ENCODE measurements around the gene FBXW9.

FBXW9 gene

DNA sequence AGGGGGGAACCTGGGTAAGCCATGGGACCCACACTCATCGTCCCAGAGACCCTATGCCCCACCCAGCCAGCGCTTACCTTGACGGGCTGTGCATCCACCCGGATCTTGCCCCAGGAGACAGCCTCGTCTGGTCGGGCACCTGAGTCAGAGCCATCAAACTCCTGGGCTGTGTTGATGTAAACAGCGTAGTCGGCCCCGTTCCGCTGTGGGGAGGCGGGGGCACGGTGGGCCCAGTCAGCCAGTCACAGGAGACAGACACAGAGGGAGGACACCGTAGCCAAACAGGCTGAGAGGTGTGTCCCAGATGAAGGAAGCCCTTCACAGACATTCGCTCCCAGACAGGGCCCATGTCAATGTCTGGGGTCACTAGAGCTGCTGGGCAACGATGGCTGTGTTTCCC, 20.5 kb downstream of the FBXW9 start:
- H3K36me3 ChIP-seq (ENCODE audit: low read length) = no peaks in the 10 kb centered on the region; the same call in 1 of the 2 replicates
- H3F3A ChIP-seq (ENCODE audit: insufficient read depth) = peaks cover 6% of the 10 kb centered on the region; the same call in 1 of the 2 replicates
- no peaks in the 10 kb centered on the region for H3K9me2 ChIP-seq (replicated peaks; ENCODE audit: insufficient read depth, low read length)
- H4K20me1 ChIP-seq (ENCODE audit: low read depth, low read length) = peaks cover 3% of the 10 kb centered on the region; the same call in 1 of the 2 replicates
- H2AFZ ChIP-seq (ENCODE audit: low read depth, low read length, severe bottlenecking) = no peak overlapping the region
- H3K4me2 ChIP-seq (ENCODE audit: low read depth, low read length, poor library complexity, severe bottlenecking) = no peak overlapping the region
- H3K27ac ChIP-seq (ENCODE audit: low read depth, low read length) = no peak overlapping the region
- no peak overlapping the region for H3K9ac ChIP-seq (ENCODE audit: low read length)
- H3K27me3 ChIP-seq (ENCODE audit: low read length) = no peaks in the 10 kb centered on the region
- H3K79me2 ChIP-seq (ENCODE audit: insufficient read depth, low read length) = peaks cover 15% of the 10 kb centered on the region
- no peaks in the 10 kb centered on the region for H3K9me3 ChIP-seq (ENCODE audit: insufficient read depth, low read length)
- TF ChIP-seq CTCF (IDR thresholded peaks at IDR 0.05; ENCODE audit: insufficient read depth, low read length, poor library complexity, severe bottlenecking) = no peak
- no peak for TF ChIP-seq EZH2phosphoT487 (conservative IDR thresholded peaks at IDR 0.05; ENCODE audit: low read length)
- H3K4me3 ChIP-seq (ENCODE audit: insufficient read depth, low read length, poor library complexity, severe bottlenecking) = no peak overlapping the region

DNA sequence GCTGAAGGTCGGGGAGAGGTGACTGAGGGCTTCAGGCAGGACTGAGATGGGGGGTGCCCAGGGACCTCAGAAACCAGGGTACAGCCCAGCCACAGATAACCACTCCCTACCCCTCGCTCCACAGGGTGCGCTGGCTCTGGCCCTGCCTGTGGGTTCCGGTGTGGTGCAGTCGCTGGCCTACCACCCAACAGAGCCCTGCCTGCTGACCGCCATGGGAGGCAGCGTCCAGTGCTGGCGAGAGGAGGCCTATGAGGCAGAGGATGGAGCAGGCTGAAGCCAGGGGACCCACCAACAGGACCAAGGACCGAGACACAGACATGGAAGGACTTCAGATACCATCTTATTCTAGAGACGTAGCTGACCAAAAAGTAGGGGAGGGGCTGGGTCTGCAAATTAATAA, 21.0 kb downstream of the FBXW9 start:
- Histone ChIP-seq H3K9me3 (ENCODE audit: insufficient read depth, low read length) (no peaks in the 10 kb centered on the region), H4K20me1 (ENCODE audit: low read depth, low read length) (peaks cover 3% of the 10 kb centered on the region; the same call in 1 of the 2 replicates), H3K9me2 (replicated peaks; ENCODE audit: insufficient read depth, low read length) (no peaks in the 10 kb centered on the region), H3K27me3 (ENCODE audit: low read length) (no peaks in the 10 kb centered on the region), H3K79me2 (ENCODE audit: insufficient read depth, low read length) (peaks cover 15% of the 10 kb centered on the region), H3F3A (ENCODE audit: insufficient read depth) (0 out of 2 replicates have a peak, but pooled peaks cover 5% of the 10 kb centered on the region), H3K9ac (ENCODE audit: low read length) (no peak overlapping the region), H3K4me3 (ENCODE audit: insufficient read depth, low read length, poor library complexity, severe bottlenecking) (no peak overlapping the region), H2AFZ (ENCODE audit: low read depth, low read length, severe bottlenecking) (no peak overlapping the region), H3K36me3 (ENCODE audit: low read length) (no peaks in the 10 kb centered on the region; the same call in 1 of the 2 replicates), H3K27ac (ENCODE audit: low read depth, low read length) (no peak overlapping the region), H3K4me2 (ENCODE audit: low read depth, low read length, poor library complexity, severe bottlenecking) (no peak overlapping the region)
- no peak for TF ChIP-seq CTCF (IDR thresholded peaks at IDR 0.05; ENCODE audit: insufficient read depth, low read length, poor library complexity, severe bottlenecking)
- TF ChIP-seq EZH2phosphoT487 (conservative IDR thresholded peaks at IDR 0.05; ENCODE audit: low read length) = no peak

DNA sequence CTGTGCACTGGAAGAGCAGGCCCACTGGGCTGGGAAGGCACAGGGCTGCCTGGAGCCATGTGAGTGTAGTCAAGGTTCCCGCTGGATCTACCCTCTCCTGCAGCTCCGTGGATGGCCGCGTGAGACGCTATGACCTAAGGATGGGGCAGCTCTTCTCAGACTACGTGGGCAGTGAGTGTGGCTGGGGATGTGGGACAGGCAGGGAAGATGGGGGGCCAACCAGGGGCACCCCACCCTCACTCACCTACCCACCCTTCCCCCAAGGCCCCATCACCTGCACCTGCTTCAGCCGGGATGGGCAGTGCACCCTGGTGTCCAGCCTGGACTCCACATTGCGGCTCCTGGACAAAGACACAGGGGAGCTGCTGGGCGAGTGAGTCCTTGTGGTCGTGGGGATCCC, 23.7 kb downstream of the FBXW9 start:
- Histone ChIP-seq H3K4me3 (ENCODE audit: insufficient read depth, low read length, poor library complexity, severe bottlenecking) (no peak overlapping the region), H3K4me2 (ENCODE audit: low read depth, low read length, poor library complexity, severe bottlenecking) (no peak overlapping the region), H3K9me3 (ENCODE audit: insufficient read depth, low read length) (no peaks in the 10 kb centered on the region), H3K27ac (ENCODE audit: low read depth, low read length) (no peak overlapping the region), H3K36me3 (ENCODE audit: low read length) (no peaks in the 10 kb centered on the region; the same call in 1 of the 2 replicates), H4K20me1 (ENCODE audit: low read depth, low read length) (peaks cover 3% of the 10 kb centered on the region; the same call in 1 of the 2 replicates), H2AFZ (ENCODE audit: low read depth, low read length, severe bottlenecking) (no peak overlapping the region), H3K9ac (ENCODE audit: low read length) (no peak overlapping the region), H3K79me2 (ENCODE audit: insufficient read depth, low read length) (peaks cover 21% of the 10 kb centered on the region), H3F3A (ENCODE audit: insufficient read depth) (0 out of 2 replicates have a peak, but pooled peaks cover 5% of the 10 kb centered on the region), H3K27me3 (ENCODE audit: low read length) (no peaks in the 10 kb centered on the region), H3K9me2 (replicated peaks; ENCODE audit: insufficient read depth, low read length) (no peaks in the 10 kb centered on the region)
- TF ChIP-seq CTCF (IDR thresholded peaks at IDR 0.05; ENCODE audit: insufficient read depth, low read length, poor library complexity, severe bottlenecking) (no peak), EZH2phosphoT487 (conservative IDR thresholded peaks at IDR 0.05; ENCODE audit: low read length) (no peak)
